ENCODE measurements around the gene PRM3.

The PRM3 gene

DNA sequence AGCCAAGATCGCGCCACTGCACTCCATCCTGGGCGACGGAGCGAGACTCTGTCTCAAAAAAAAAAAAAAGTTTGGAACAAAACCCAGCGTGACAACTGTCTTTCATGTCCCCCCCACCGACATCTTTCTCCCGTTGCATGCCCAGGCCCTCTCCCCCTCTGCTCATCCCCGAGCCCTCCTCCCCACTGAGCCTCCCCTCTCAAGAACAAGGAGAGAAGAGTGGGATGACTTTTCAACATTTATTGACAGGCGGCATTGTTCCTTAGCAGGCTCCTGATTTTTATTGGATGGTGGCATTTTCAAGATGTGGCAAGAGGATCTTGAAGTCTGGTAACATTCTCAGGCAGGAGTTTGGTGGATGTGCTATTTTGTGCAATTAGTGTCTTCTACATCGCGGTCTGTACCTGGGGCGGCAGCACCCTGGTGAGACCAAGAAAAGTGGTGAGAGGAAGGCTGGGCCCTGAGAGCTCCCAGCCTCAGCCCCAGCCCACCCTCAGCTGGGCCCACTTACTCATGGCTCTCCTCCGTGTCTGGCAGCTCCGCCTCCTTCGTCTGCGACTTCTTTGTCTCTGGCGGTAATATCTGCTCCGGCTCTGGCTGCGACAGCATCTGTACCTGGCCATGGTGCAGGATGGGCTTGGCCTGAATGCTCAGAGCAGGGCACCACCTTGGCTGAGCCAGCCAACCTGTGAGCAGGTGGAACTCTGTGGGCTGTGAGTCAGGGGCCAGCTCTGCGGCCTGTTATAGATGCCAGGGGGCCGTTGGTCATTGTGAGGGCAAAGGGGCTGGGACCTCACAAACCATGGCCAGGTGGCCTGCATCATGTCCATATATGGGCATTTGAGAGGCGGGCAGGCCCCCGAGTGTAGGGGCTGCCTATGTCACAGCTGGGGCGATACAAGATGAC, 7.4 kb upstream of the PRM3 start, which contains the start of gene PRM1:
Gene PRM1, minus strand, starts transcription at position 715 of the 907 bp plus-strand sequence. Its CDS starts 92 bp downstream, at position 623.
- no peak for DNase-seq

GRCh38 chr16:11278681-11279628, 5.5 kb upstream of the PRM3 start:
- no peak for DNase-seq

- DNase-seq = no peak
Measured at GRCh38 chr16:11277607-11278337, 4.3 kb upstream of the PRM3 start.

GRCh38 chr16:11276896-11277593, 3.6 kb upstream of the PRM3 start:
- no peak for DNase-seq

GRCh38 chr16:11276143-11276895, 2.9 kb upstream of the PRM3 start, which contains the start of gene PRM2:
Gene PRM2, minus strand, starts transcription at chr16:11276480. Its CDS starts 110 bp downstream, at chr16:11276370.
- DNase-seq = no peak

GRCh38 chr16:11274964-11275363, 1.5 kb upstream of the PRM3 start:
- no peak for DNase-seq

- no peak for DNase-seq
Measured at GRCh38 chr16:11273721-11274324, 394 bp upstream of the PRM3 start.

DNA sequence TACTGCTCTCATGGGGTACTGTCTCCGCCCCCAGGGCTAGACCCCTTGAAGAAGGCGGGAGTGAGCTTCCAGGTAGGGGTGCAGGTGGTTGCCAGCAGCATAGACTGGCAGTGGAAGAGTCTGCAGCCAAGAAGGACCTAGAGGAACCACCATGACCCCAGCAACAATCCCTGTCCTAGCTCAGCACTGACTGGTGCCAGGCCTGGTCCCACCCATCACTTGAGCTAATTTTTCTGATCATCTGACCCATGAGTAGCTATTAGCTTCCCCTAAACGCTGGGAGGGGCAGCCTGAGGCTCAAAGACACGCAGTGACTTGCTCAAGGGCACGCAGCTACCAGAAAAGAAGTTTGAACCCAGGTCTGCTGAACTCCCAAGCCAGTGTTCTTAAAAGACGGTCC, 945 bp downstream of the PRM3 start:
- DNase-seq = no peak

GRCh38 chr16:11271610-11272009, 1.8 kb downstream of the PRM3 start:
- DNase-seq = no peak

GRCh38 chr16:11270602-11271162, 2.7 kb downstream of the PRM3 start:
- DNase-seq = no peak

DNA sequence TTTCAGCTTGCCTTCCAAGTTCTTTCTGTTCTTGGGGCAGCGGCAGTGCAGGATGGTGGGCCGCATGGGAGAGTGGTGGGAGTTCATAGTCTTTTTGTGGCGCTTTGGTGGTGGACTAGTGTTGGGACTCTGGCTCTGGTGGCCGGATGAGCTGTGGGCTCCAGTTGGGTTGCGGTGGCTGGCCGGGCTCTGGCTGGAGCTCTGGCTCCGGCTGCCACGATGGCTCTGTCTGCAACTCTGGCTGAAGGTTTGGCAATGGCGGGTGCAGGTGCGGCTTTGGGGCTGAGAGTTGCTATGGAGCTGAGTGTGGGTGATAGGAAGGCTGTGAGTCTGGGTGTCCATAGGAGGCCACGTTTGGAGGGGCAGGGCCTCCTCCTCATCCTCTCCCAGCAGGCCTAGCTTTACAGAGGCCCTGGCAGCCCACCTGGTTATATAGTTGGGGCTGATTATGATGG, 4.5 kb downstream of the PRM3 start, which contains the start of gene TNP2:
Gene TNP2, minus strand, starts transcription at position 405 of the 455 bp plus-strand sequence. Its CDS starts 63 bp downstream, at position 342.
- DNase-seq = no peak

GRCh38 chr16:11265124-11265523, 8.3 kb downstream of the PRM3 start:
- no peak for DNase-seq

GRCh38 chr16:11264155-11264832, 9.1 kb downstream of the PRM3 start:
- peak; percentile 26 for DNase-seq

- DNase-seq = no peak
Measured at GRCh38 chr16:11263737-11264136, 9.7 kb downstream of the PRM3 start.

GRCh38 chr16:11262915-11263314, 10.5 kb downstream of the PRM3 start:
- no peak for DNase-seq

- no peak for DNase-seq
Measured at GRCh38 chr16:11260596-11260966, 12.8 kb downstream of the PRM3 start.

- DNase-seq = no peak
Measured at GRCh38 chr16:11259655-11260595, 13.5 kb downstream of the PRM3 start.
